Sigmoid colon (tissue), 4 donors: Measurements from ENCODE around the gene GRM4.

Experiments used
- POLR2AphosphoS5 ChIP-seq, 4 donors: sonication (generic); formaldehyde crosslinking; IDR thresholded peaks; one replicate each; pipeline ENCODE4 v1.6.1; 2017; ENCODE audit warnings: antibody characterized with exemption in 4 of 4
- TF ChIP-seq, protein P1 (sequence below), 4 experiments: fragments of 450-650 bp in 3 of 4; fragments of 200-600 bp in 1 of 4; IDR thresholded peaks; one replicate each; pipeline ENCODE4 v1.5.1; 2016 to 2019; ENCODE audit warnings: antibody characterized with exemption in 4 of 4, mild to moderate bottlenecking in 3 of 4, moderate library complexity in 2 of 4

DNA sequence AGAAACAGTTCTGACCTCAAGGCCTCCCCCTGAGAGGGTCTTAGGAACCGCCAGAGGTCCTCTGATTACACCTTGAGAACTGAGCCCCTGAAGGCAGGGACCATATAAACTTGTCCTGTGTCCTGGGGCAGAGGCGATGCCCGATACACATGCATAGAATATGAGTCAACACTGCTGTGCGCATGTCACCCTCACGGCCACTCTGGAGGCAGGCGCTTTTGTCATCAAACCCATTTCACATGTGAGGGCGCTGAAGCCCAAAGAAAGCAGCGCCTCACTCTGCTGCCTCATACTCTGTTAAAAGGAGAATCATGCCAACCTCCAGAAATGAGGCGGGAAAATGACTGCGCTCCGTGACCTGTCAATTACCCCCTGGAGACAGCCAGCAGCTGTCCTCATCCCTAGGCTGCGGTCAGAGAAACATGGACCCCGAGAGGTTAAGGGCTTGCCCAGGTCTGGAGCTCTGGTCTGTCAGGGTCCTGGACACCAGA, 158.3 kb downstream of the GRM4 start:
- no peak for TF ChIP-seq POLR2AphosphoS5 (IDR thresholded peaks at IDR 0.05)
- TF ChIP-seq, protein P1, sequence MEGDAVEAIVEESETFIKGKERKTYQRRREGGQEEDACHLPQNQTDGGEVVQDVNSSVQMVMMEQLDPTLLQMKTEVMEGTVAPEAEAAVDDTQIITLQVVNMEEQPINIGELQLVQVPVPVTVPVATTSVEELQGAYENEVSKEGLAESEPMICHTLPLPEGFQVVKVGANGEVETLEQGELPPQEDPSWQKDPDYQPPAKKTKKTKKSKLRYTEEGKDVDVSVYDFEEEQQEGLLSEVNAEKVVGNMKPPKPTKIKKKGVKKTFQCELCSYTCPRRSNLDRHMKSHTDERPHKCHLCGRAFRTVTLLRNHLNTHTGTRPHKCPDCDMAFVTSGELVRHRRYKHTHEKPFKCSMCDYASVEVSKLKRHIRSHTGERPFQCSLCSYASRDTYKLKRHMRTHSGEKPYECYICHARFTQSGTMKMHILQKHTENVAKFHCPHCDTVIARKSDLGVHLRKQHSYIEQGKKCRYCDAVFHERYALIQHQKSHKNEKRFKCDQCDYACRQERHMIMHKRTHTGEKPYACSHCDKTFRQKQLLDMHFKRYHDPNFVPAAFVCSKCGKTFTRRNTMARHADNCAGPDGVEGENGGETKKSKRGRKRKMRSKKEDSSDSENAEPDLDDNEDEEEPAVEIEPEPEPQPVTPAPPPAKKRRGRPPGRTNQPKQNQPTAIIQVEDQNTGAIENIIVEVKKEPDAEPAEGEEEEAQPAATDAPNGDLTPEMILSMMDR (IDR thresholded peaks at IDR 0.05) = no peak
